K562 (cell line): ENCODE results near the gene DCLK1. TPM values are rescaled to one million over a fixed set of nuclear protein-coding genes. Genes with fewer than 3 reads are reported as not detected.

Source experiments
- ATAC-seq: fragments of 200-7000 bp; cut with Tn5 transposase; 3 replicates; pipeline ENCODE4 v1.9.1; 2020; ENCODE audit warnings: moderate library complexity
- BruUV-seq: library from RNA; stranded (reverse); fragments of 400-500 nt; replicated peaks from 2 replicates; lab custom pipeline; 2021; lab: Mats Ljungman, UMichigan
- CTCF ChIA-PET: fragments of 300-600 bp; formaldehyde crosslinking; extraction: SDS; loops from one replicate; lab custom pipeline; 2021; ENCODE audit warnings: low intra/inter-chr PET ratio; lab: Yijun Ruan, JAX
- POLR2A ChIA-PET: fragments of 300-600, 350-650 bp; sonication (Branson Sonifier 250); formaldehyde crosslinking; extraction: SDS; loops from one replicate; lab custom pipeline; 2021; ENCODE audit warnings: antibody characterized with exemption, inconsistent platforms; lab: Yijun Ruan, JAX
- DNase-seq, 4 experiments: peaks; one replicate each; pipeline versions ENCODE4 v3.0.0 to v3.0.0-alpha.2; 2011 to 2018; ENCODE audit warnings: low spot score in 3 of 4, mixed read lengths in 3 of 4; ENCODE audit errors: extremely low read depth in 1 of 4
- FAIRE-seq: peaks from 2 replicates; lab custom pipeline; 2011; peaks lifted over from hg19 to GRCh38; lab: Jason Lieb, UNC
- H2AFZ ChIP-seq: 2 replicates; pipeline ENCODE4 v1.6.0; 2011; ENCODE audit warnings: low read depth, low read length, control low read depth, inconsistent platforms
- H3K27ac ChIP-seq: fragments of 200-600 bp; 3 replicates; pipeline ENCODE4 v1.8.0; 2011; ENCODE audit warnings: low read depth, mild to moderate bottlenecking, control low read depth, inconsistent platforms, low read length, moderate library complexity, mixed read lengths; ENCODE audit errors: extremely low read depth
- H3K27me3 ChIP-seq, 2 experiments: fragments of 300-600 bp in 1 of 2; 2 replicates in 1 of 2; 3 replicates in 1 of 2; pipeline versions ENCODE4 v1.6.0 to v1.8.0; 2011; ENCODE audit warnings: inconsistent platforms in 2 of 2, low read length in 2 of 2, mild to moderate bottlenecking in 1 of 2, mixed read lengths in 1 of 2, moderate library complexity in 1 of 2; ENCODE audit not compliant: control insufficient read depth in 2 of 2, insufficient read depth in 2 of 2
- H3K36me3 ChIP-seq: fragments of 300-600 bp; 3 replicates; pipeline ENCODE4 v1.8.0; 2011; ENCODE audit warnings: mild to moderate bottlenecking, low read length, inconsistent platforms; ENCODE audit not compliant: control insufficient read depth, insufficient read depth
- H3K4me1 ChIP-seq, 2 experiments: fragments of 200-600 bp in 1 of 2; replicated peaks in 1 of 2; 2 replicates in 1 of 2; 3 replicates in 1 of 2; pipeline versions ENCODE4 v1.5.1 to v1.8.0; 2011; ENCODE audit warnings: inconsistent platforms in 2 of 2, low read length in 2 of 2, mild to moderate bottlenecking in 1 of 2, mixed read lengths in 1 of 2, moderate library complexity in 1 of 2; ENCODE audit not compliant: control insufficient read depth in 2 of 2, insufficient read depth in 2 of 2
- H3K4me2 ChIP-seq: 2 replicates; pipeline ENCODE4 v1.6.1; 2011; ENCODE audit warnings: low read length, control low read depth, inconsistent platforms, mixed read lengths; ENCODE audit not compliant: insufficient read depth
- H3K4me3 ChIP-seq: fragments of 200-600 bp; sonication (generic), shearing (Covaris generic); 2 replicates; pipeline ENCODE4 v1.5.1; 2016; ENCODE audit warnings: control low read depth, inconsistent platforms
- H3K79me2 ChIP-seq: fragments of 200-600 bp; 3 replicates; pipeline ENCODE4 v1.8.0; 2011; ENCODE audit warnings: low read length, inconsistent platforms; ENCODE audit not compliant: control insufficient read depth, insufficient read depth
- H3K9ac ChIP-seq, 2 experiments: 2 replicates each; pipeline versions ENCODE4 v1.6.0 to v1.6.1; 2011; ENCODE audit warnings: low read depth in 2 of 2, low read length in 2 of 2, control low read depth in 1 of 2, inconsistent platforms in 1 of 2, mild to moderate bottlenecking in 1 of 2, mixed read lengths in 1 of 2; ENCODE audit not compliant: insufficient read depth in 1 of 2
- H3K9me1 ChIP-seq: one replicate; pipeline ENCODE4 v1.6.0; 2011; ENCODE audit warnings: inconsistent platforms, mild to moderate bottlenecking, low read length, moderate library complexity; ENCODE audit not compliant: control insufficient read depth, insufficient read depth
- H3K9me3 ChIP-seq: replicated peaks from 2 replicates; pipeline ENCODE4 v1.5.1; 2011; ENCODE audit warnings: low read depth, low read length, inconsistent platforms; ENCODE audit not compliant: control insufficient read depth, insufficient read depth
- H4K20me1 ChIP-seq: replicated peaks from 2 replicates; pipeline ENCODE4 v1.6.1; 2011; ENCODE audit warnings: low read length, inconsistent platforms, mixed read lengths; ENCODE audit not compliant: control insufficient read depth, insufficient read depth
- CEBPG ChIP-seq, 3 experiments: fragments of 200-800 bp in 1 of 3; sonication (Bioruptor generic) in 1 of 3; sonication (generic) in 1 of 3; formaldehyde crosslinking in 1 of 3; IDR thresholded peaks in 2 of 3; conservative IDR thresholded peaks in 1 of 3; 2 replicates each; pipeline versions ENCODE4 v1.6.1 to v1.8.0; 2016 to 2022; ENCODE audit warnings: missing compliant biosample characterization in 2 of 3, missing genetic modification characterization in 2 of 3, mild to moderate bottlenecking in 1 of 3, missing genetic modification reagents in 1 of 3
- CTCFL ChIP-seq: IDR thresholded peaks from 2 replicates; pipeline ENCODE4 v1.6.1; 2011; ENCODE audit warnings: borderline replicate concordance, low read depth, mild to moderate bottlenecking, moderate library complexity, low read length; ENCODE audit not compliant: insufficient read depth, poor library complexity, severe bottlenecking
- DPF2 ChIP-seq: fragments of 450-650 bp; IDR thresholded peaks from 2 replicates; pipeline ENCODE4 v1.6.1; 2016
- E2F1 ChIP-seq: sonication (generic); formaldehyde crosslinking; IDR thresholded peaks from 2 replicates; pipeline ENCODE4 v1.8.1; 2023; ENCODE audit warnings: mild to moderate bottlenecking, missing genetic modification reagents, moderate library complexity
- E2F3 ChIP-seq: fragments of 250-450 bp; sonication (Bioruptor Pico); IDR thresholded peaks from 2 replicates; pipeline ENCODE4 v1.4.0; 2020; ENCODE audit warnings: mild to moderate bottlenecking
- GTF2B ChIP-seq: IDR thresholded peaks from 2 replicates; pipeline ENCODE4 v1.6.1; 2011; ENCODE audit not compliant: insufficient read length; ENCODE audit errors: extremely low read depth
- KDM1A ChIP-seq, 2 experiments: fragments of 450-650 bp; IDR thresholded peaks; 2 replicates each; pipeline ENCODE4 v1.6.1; 2016; ENCODE audit warnings: mild to moderate bottlenecking in 2 of 2
- NR2C2 ChIP-seq, 2 experiments: fragments of 200-800 bp in 1 of 2; sonication (Bioruptor generic) in 1 of 2; sonication (generic) in 1 of 2; formaldehyde crosslinking in 1 of 2; IDR thresholded peaks; 2 replicates each; pipeline versions ENCODE4 v1.6.1 to v1.8.0; 2016 to 2022; ENCODE audit warnings: mild to moderate bottlenecking in 1 of 2, missing compliant biosample characterization in 1 of 2, missing genetic modification characterization in 1 of 2, missing genetic modification reagents in 1 of 2
- PHF21A ChIP-seq: fragments of 450-650 bp; IDR thresholded peaks from 2 replicates; pipeline ENCODE4 v1.6.1; 2017; ENCODE audit warnings: low read depth, borderline replicate concordance
- RFX1 ChIP-seq: fragments of 450-650 bp; IDR thresholded peaks from 2 replicates; pipeline ENCODE4 v1.6.1; 2016; ENCODE audit warnings: mild to moderate bottlenecking, moderate library complexity
- SIX5 ChIP-seq, 2 experiments: IDR thresholded peaks; 2 replicates each; pipeline ENCODE4 v1.6.1; 2011; ENCODE audit warnings: low read length in 2 of 2, borderline replicate concordance in 1 of 2, low read depth in 1 of 2, mild to moderate bottlenecking in 1 of 2, moderate library complexity in 1 of 2; ENCODE audit not compliant: insufficient read depth in 1 of 2
- STAT5B ChIP-seq: fragments of 250-450 bp; sonication (Bioruptor Pico); IDR thresholded peaks from 2 replicates; pipeline ENCODE4 v1.8.0; 2021; ENCODE audit warnings: mild to moderate bottlenecking, inconsistent platforms
- TEAD4 ChIP-seq, 2 experiments: sonication (generic) in 1 of 2; formaldehyde crosslinking in 1 of 2; IDR thresholded peaks; 2 replicates each; pipeline versions ENCODE4 v1.6.1 to v1.8.0; 2012 to 2022; ENCODE audit warnings: borderline replicate concordance in 1 of 2, inconsistent platforms in 1 of 2, low read length in 1 of 2, mild to moderate bottlenecking in 1 of 2, missing genetic modification reagents in 1 of 2
- TRIM24 ChIP-seq, 2 experiments: fragments of 450-650 bp; IDR thresholded peaks; 2 replicates each; pipeline ENCODE4 v1.6.1; 2016
- ZNF184 ChIP-seq: sonication (generic); formaldehyde crosslinking; IDR thresholded peaks from 2 replicates; pipeline ENCODE4 v1.5.0; 2020; ENCODE audit warnings: missing genetic modification reagents
- ZNF282 ChIP-seq: sonication (generic); formaldehyde crosslinking; IDR thresholded peaks from 2 replicates; pipeline ENCODE4 v1.8.1; 2023; ENCODE audit warnings: missing genetic modification reagents
- ZNF76 ChIP-seq: fragments of 250-450 bp; sonication (Bioruptor Pico); IDR thresholded peaks from 2 replicates; pipeline ENCODE4 v1.4.0; 2020; ENCODE audit warnings: mild to moderate bottlenecking, moderate library complexity, borderline replicate concordance
- WGBS: fragments of 100-300 bp; shearing (Covaris generic); methylation state at CpG from one replicate; pipeline ENCODE4 v1.1.6; 2016; ENCODE audit warnings: low coverage, mixed read lengths; ENCODE audit not compliant: insufficient coverage; ENCODE audit errors: missing lambda C conversion rate; 5-methylcytosine and 5-hydroxymethylcytosine counted together
- in situ Hi-C: fragments of 300-500 bp; cut with MboI; formaldehyde crosslinking; loops from 4 replicates; pipeline ENCODE4 v1.15.0; 2018; ENCODE audit warnings: inconsistent platforms, mixed read lengths
- intact Hi-C: fragments of 100-400 bp; cut with micrococcal nuclease; formaldehyde crosslinking; loops from 2 replicates; pipeline ENCODE4 v1.14.2; 2022
- polyA plus RNA-seq, 8 experiments: library from polyadenylated mRNA; depleted of rRNA in 4 of 8; stranded (reverse) in 5 of 8; unstranded in 3 of 8; fragments of >200 nt; fragmentation: Nextera tagmentation in 2 of 8; fragmentation: Illumina TruSeq in 1 of 8; extraction: Ambion mirVana in 2 of 8; extraction: Trizol in 1 of 8; gene quantifications; 2 replicates each; pipeline versions ENCODE4 v1.2.1 to v1.2.3, GENCODE V29; 2011 to 2014; ENCODE audit warnings: inconsistent platforms in 1 of 8, missing spikeins in 1 of 8
- total RNA-seq, 7 experiments: library from RNA; depleted of rRNA in 6 of 7; stranded (reverse); fragments of >200 nt in 6 of 7; fragmentation: Illumina TruSeq in 2 of 7; extraction: Trizol in 2 of 7; gene quantifications; 2 replicates each; pipeline versions ENCODE4 v1.2.1 to v1.2.3, GENCODE V29; 2011 to 2021; ENCODE audit warnings: low replicate concordance in 1 of 7

Gene DCLK1
- total and polyA plus RNA-seq, 9 of the 15 experiments (the other 6 are each of a cell fraction or from before 2014, with no cell fraction given): 0.07 TPM; not detected in 8

- H4K20me1 ChIP-seq: no peaks in the 10 kb centered on the region
- WGBS: 0% methylated on average over 10 of the region's 10 CpGs
- CTCF ChIA-PET: no interaction called here
- no peak for FAIRE-seq
- BruUV-seq: no TSS peak
- no peak overlapping the region for H2AFZ ChIP-seq
- H3K79me2 ChIP-seq: no peaks in the 10 kb centered on the region
- no peaks in the 10 kb centered on the region for H3K9me3 ChIP-seq
- intact Hi-C loops (no loop called here), in situ Hi-C loops (no loop called here)
- POLR2A ChIA-PET: no interaction called here
- no peak overlapping the region for H3K4me2 ChIP-seq
- TF ChIP-seq ZNF282 (CRISPR knock-in tag) (no peak), GTF2B (no peak), STAT5B (no peak), RFX1 (no peak), TEAD4 (IDR thresholded peaks at IDR 0.05; ENCODE audit: low read length) (no peak), TEAD4 (CRISPR knock-in tag; IDR thresholded peaks at IDR 0.05; ENCODE audit: borderline replicate concordance) (no peak), TRIM24 (IDR thresholded peaks at IDR 0.05) (no peak), PHF21A (no peak), E2F1 (no peak), KDM1A (IDR thresholded peaks at IDR 0.05) (no peak), ZNF76 (no peak), ZNF184 (CRISPR knock-in tag) (no peak), E2F3 (CRISPR knock-in tag) (no peak), CEBPG (CRISPR knock-in tag; IDR thresholded peaks at IDR 0.05) (no peak), CEBPG (tag; conservative IDR thresholded peaks at IDR 0.05 in 1 of 2, IDR thresholded peaks at IDR 0.05 in 1 of 2) (no peak), CTCFL (no peak), NR2C2 (CRISPR knock-in tag; IDR thresholded peaks at IDR 0.05) (no peak), NR2C2 (tag; IDR thresholded peaks at IDR 0.05) (no peak), SIX5 (IDR thresholded peaks at IDR 0.05; ENCODE audit: borderline replicate concordance in 1 of 2, insufficient read depth in 1 of 2, low read depth in 1 of 2, low read length in 2 of 2) (no peak), DPF2 (no peak)
- TF ChIP-seq, all 486 proteins: peak for 0
- ATAC-seq (no peak), DNase-seq (no peak)
- Histone ChIP-seq H3K36me3 (no peaks in the 10 kb centered on the region), H3K27ac (no peak overlapping the region), H3K9ac (no peak overlapping the region), H3K4me3 (no peak overlapping the region), H3K27me3 (no peaks in the 10 kb centered on the region), H3K9me1 (no peaks in the 10 kb centered on the region), H3K4me1 (no peaks in the 10 kb centered on the region)
Observed at GRCh38 chr13:35784286-35784951, 346.8 kb downstream of the DCLK1 start.
